CD14-positive monocyte (primary cell): ENCODE results near the gene SLC4A4. TPM values are rescaled to one million over a fixed set of nuclear protein-coding genes. Genes with fewer than 3 reads are reported as not detected.

Experiments used
- DNase-seq, 3 donors: peaks; one replicate each; pipeline ENCODE4 v3.0.0-alpha.2; 2011 to 2022
- H2AFZ ChIP-seq: 2 replicates; pipeline ENCODE4 v1.6.0; 2012; ENCODE audit warnings: mild to moderate bottlenecking, low read depth, low read length, inconsistent platforms; ENCODE audit not compliant: insufficient read depth, poor library complexity, severe bottlenecking
- H3K27ac ChIP-seq, 2 donors: 1 replicate in 1 of 2; 2 replicates in 1 of 2; pipeline ENCODE4 v1.5.1; 2012 to 2013; ENCODE audit warnings: low read length in 2 of 2, control low read depth in 1 of 2, inconsistent platforms in 1 of 2, low read depth in 1 of 2, mild to moderate bottlenecking in 1 of 2
- H3K27me3 ChIP-seq, 2 donors: one replicate each; pipeline versions ENCODE4 v1.6.0 to v1.6.1; 2011 to 2013; ENCODE audit warnings: low read length in 2 of 2; ENCODE audit not compliant: control insufficient read depth in 2 of 2, insufficient read depth in 2 of 2
- H3K36me3 ChIP-seq, 2 donors: replicated peaks in 1 of 2; 1 replicate in 1 of 2; 2 replicates in 1 of 2; pipeline versions ENCODE4 v1.5.1 to v1.6.1; 2012 to 2013; ENCODE audit warnings: low read length in 2 of 2, control low read depth in 1 of 2, inconsistent platforms in 1 of 2, mild to moderate bottlenecking in 1 of 2; ENCODE audit not compliant: insufficient read depth in 2 of 2, control insufficient read depth in 1 of 2
- H3K4me1 ChIP-seq, 2 donors: 1 replicate in 1 of 2; 2 replicates in 1 of 2; pipeline versions ENCODE4 v1.5.1 to v1.6.1; 2012 to 2013; ENCODE audit warnings: low read length in 2 of 2, control low read depth in 1 of 2, inconsistent platforms in 1 of 2, mild to moderate bottlenecking in 1 of 2, moderate library complexity in 1 of 2; ENCODE audit not compliant: insufficient read depth in 2 of 2, control insufficient read depth in 1 of 2
- H3K4me2 ChIP-seq: replicated peaks from 2 replicates; pipeline ENCODE3; 2012; ENCODE audit warnings: low read length, moderate library complexity, mild to moderate bottlenecking; ENCODE audit not compliant: poor library complexity, severe bottlenecking; ENCODE audit errors: extremely low read depth
- H3K4me3 ChIP-seq, 3 experiments: fragments of 200-600 bp in 1 of 3; sonication (generic) in 1 of 3; replicated peaks in 1 of 3; 1 replicate in 2 of 3; 2 replicates in 1 of 3; pipeline ENCODE4 v1.5.1; 2011 to 2013; ENCODE audit warnings: low read length in 3 of 3, mild to moderate bottlenecking in 3 of 3, control low read depth in 2 of 3, low read depth in 2 of 3, inconsistent platforms in 1 of 3, moderate library complexity in 1 of 3
- H3K79me2 ChIP-seq: 2 replicates; pipeline ENCODE4 v1.6.0; 2012; ENCODE audit warnings: mild to moderate bottlenecking, control low read depth, inconsistent platforms, low read length, moderate library complexity; ENCODE audit not compliant: insufficient read depth
- H3K9ac ChIP-seq: 2 replicates; pipeline ENCODE4 v1.6.0; 2017; ENCODE audit warnings: low read length, mild to moderate bottlenecking; ENCODE audit not compliant: insufficient read depth, poor library complexity, severe bottlenecking
- H3K9me3 ChIP-seq, 2 donors: replicated peaks in 1 of 2; 1 replicate in 1 of 2; 2 replicates in 1 of 2; pipeline versions ENCODE4 v1.5.1 to v1.6.1; 2012 to 2013; ENCODE audit warnings: low read length in 2 of 2, control low read depth in 1 of 2; ENCODE audit not compliant: control insufficient read depth in 1 of 2, insufficient read depth in 1 of 2
- H4K20me1 ChIP-seq: 2 replicates; pipeline ENCODE4 v1.6.0; 2012; ENCODE audit warnings: mild to moderate bottlenecking, low read length, control low read depth, moderate library complexity; ENCODE audit not compliant: insufficient read depth
- H3K27ac Mint-ChIP-seq, 7 donors: one replicate each; pipeline ENCODE4 v1.8.0; 2020; ENCODE audit warnings: mild to moderate bottlenecking in 7 of 7, mixed read lengths in 7 of 7, moderate library complexity in 6 of 7, inconsistent platforms in 2 of 7
- H3K27me3 Mint-ChIP-seq, 3 donors: one replicate each; pipeline ENCODE4 v1.8.0; 2021 to 2022; ENCODE audit warnings: low read depth in 3 of 3, mild to moderate bottlenecking in 3 of 3, mixed read lengths in 3 of 3, moderate library complexity in 3 of 3, inconsistent platforms in 1 of 3
- H3K36me3 Mint-ChIP-seq, 2 donors: one replicate each; pipeline ENCODE4 v1.8.0; 2020; ENCODE audit warnings: mixed read lengths in 2 of 2, inconsistent platforms in 1 of 2, mild to moderate bottlenecking in 1 of 2
- H3K4me1 Mint-ChIP-seq: one replicate; pipeline ENCODE4 v1.8.0; 2020; ENCODE audit warnings: mild to moderate bottlenecking, mixed read lengths
- H3K4me3 Mint-ChIP-seq, 2 donors: one replicate each; pipeline ENCODE4 v1.8.0; 2020; ENCODE audit warnings: mild to moderate bottlenecking in 2 of 2, mixed read lengths in 2 of 2, moderate library complexity in 1 of 2
- H3K9me3 Mint-ChIP-seq, 7 donors: one replicate each; pipeline ENCODE4 v1.8.0; 2020 to 2022; ENCODE audit warnings: mixed read lengths in 7 of 7, mild to moderate bottlenecking in 6 of 7, moderate library complexity in 6 of 7, inconsistent platforms in 2 of 7
- WGBS: methylation state at CpG from one replicate; pipeline ENCODE4 v1.1.5; 2013; ENCODE audit warnings: missing lambda C conversion rate; ENCODE audit not compliant: insufficient coverage; 5-methylcytosine and 5-hydroxymethylcytosine counted together
- intact Hi-C, 2 donors: fragments of 100-400 bp; cut with micrococcal nuclease; formaldehyde crosslinking; loops; one replicate each; pipeline versions ENCODE4 v1.15.0 to v1.15.1; 2023
- polyA plus RNA-seq, 3 donors: library from polyadenylated mRNA; depleted of rRNA in 1 of 3; unstranded in 2 of 3; stranded (reverse) in 1 of 3; fragments of 300-500 nt in 2 of 3; fragments of >200 nt in 1 of 3; fragmentation: Illumina TruSeq in 2 of 3; gene quantifications; 1 replicate in 2 of 3; 2 replicates in 1 of 3; pipeline ENCODE4 v1.2.3, GENCODE V29; 2012 to 2021
- TF ChIP-seq, protein P1 (sequence below): fragments of 200-600 bp; IDR thresholded peaks from one replicate; pipeline ENCODE4 v1.8.0; 2022; ENCODE audit warnings: antibody characterized with exemption, mild to moderate bottlenecking

SLC4A4 gene
- polyA plus RNA-seq, 3 donors: 0.03 TPM; not detected in 2

DNA sequence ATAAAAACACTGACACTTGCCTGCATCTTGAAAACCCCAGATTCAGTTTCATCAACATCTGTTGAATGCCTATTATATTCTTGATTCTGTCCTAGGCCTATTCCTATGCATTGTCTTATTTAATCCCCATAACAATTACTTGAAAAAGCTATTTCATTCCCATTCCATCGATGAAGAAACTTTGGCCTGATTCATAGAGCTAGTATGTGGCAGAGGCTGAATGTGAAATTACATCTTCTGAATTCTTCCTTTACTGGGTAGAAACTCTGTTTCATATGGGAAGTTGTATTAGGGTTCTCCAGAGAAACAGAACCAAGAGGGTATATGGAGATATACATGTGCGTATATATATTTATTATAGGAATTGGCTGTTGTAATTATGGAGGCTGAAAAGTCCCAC, 35.0 kb upstream of the SLC4A4 start:
- no peaks in the 10 kb centered on the region for H3K36me3 ChIP-seq
- Mint-ChIP-seq H3K27me3 (peaks cover 1 to 4% (median 2%) of the 10 kb centered on the region in 3 donors), H3K9me3 (peaks cover 0 to 5% (median 2%) of the 10 kb centered on the region in 7 donors), H3K27ac (no peak overlapping the region), H3K36me3 (no peaks in the 10 kb centered on the region), H3K4me3 (no peak overlapping the region), H3K4me1 (no peaks in the 10 kb centered on the region)
- H4K20me1 ChIP-seq: no peaks in the 10 kb centered on the region
- no peaks in the 10 kb centered on the region for H3K79me2 ChIP-seq
- WGBS: 100% methylated on average over 1 of the region's 2 CpGs
- H3K27ac ChIP-seq: no peak overlapping the region
- TF ChIP-seq, protein P1, sequence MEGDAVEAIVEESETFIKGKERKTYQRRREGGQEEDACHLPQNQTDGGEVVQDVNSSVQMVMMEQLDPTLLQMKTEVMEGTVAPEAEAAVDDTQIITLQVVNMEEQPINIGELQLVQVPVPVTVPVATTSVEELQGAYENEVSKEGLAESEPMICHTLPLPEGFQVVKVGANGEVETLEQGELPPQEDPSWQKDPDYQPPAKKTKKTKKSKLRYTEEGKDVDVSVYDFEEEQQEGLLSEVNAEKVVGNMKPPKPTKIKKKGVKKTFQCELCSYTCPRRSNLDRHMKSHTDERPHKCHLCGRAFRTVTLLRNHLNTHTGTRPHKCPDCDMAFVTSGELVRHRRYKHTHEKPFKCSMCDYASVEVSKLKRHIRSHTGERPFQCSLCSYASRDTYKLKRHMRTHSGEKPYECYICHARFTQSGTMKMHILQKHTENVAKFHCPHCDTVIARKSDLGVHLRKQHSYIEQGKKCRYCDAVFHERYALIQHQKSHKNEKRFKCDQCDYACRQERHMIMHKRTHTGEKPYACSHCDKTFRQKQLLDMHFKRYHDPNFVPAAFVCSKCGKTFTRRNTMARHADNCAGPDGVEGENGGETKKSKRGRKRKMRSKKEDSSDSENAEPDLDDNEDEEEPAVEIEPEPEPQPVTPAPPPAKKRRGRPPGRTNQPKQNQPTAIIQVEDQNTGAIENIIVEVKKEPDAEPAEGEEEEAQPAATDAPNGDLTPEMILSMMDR: no peak
- H3K4me3 ChIP-seq: no peak overlapping the region
- no peak overlapping the region for H2AFZ ChIP-seq
- H3K4me2 ChIP-seq: no peak overlapping the region
- no peak overlapping the region for H3K9ac ChIP-seq
- intact Hi-C loops: no loop called here
- no peak for DNase-seq
- no peaks in the 10 kb centered on the region for H3K27me3 ChIP-seq
- H3K4me1 ChIP-seq: no peaks in the 10 kb centered on the region
- peaks cover 0 to 6% of the 10 kb centered on the region in 2 donors for H3K9me3 ChIP-seq

DNA sequence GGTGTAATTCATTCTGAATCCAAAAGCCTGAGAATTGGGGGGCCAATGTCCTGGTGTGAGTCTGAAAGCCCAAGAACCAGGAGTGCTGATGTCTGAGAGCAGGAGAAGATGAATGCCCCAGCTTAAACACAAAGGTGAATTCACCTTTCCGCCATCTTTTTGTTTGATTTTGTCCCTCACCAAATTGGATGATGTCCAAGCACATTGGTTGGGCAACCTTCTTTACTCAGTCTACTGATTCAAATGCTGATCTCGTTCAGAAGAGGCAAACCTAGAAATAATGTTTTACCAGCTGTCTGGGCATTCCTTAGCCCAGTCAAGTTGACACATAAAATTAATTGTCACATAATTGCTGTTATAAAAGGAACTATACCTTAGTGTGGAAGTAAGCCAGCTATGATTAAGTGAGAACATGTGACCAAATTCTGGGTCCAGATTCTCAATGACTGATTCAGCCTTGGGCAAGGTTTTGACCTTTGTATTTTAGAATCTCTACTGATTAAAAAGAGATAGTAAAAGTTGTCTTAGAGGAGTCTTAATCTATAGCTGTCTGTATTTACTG, 34.5 kb upstream of the SLC4A4 start:
- H3K4me3 ChIP-seq: no peak overlapping the region
- no peaks in the 10 kb centered on the region for H3K36me3 ChIP-seq
- H3K9ac ChIP-seq: no peak overlapping the region
- peaks cover under 1 to 5% (median 2%) of the 10 kb centered on the region in 7 donors for H3K9me3 Mint-ChIP-seq
- H3K4me3 Mint-ChIP-seq: no peak overlapping the region
- no peaks in the 10 kb centered on the region for H4K20me1 ChIP-seq
- peaks cover 0 to 12% of the 10 kb centered on the region in 2 donors for H3K9me3 ChIP-seq
- no peaks in the 10 kb centered on the region for H3K79me2 ChIP-seq
- no peak for DNase-seq
- intact Hi-C loops: no loop called here
- H3K27me3 ChIP-seq: no peaks in the 10 kb centered on the region
- no peaks in the 10 kb centered on the region for H3K36me3 Mint-ChIP-seq
- H3K27me3 Mint-ChIP-seq: peaks cover 1 to 4% (median 4%) of the 10 kb centered on the region in 3 donors
- H3K27ac ChIP-seq: no peak overlapping the region
- TF ChIP-seq, protein P1: no peak
- no peaks in the 10 kb centered on the region for H3K4me1 Mint-ChIP-seq
- no peak overlapping the region for H3K4me2 ChIP-seq
- H3K27ac Mint-ChIP-seq: no peak overlapping the region
- H2AFZ ChIP-seq: no peak overlapping the region
- 100% methylated on average over 1 of the region's 2 CpGs for WGBS
- no peaks in the 10 kb centered on the region for H3K4me1 ChIP-seq
